GM12872 (cell line): ENCODE data around the gene ARMC6.

Experiments
- CTCF ChIP-seq: IDR thresholded peaks from 3 replicates; pipeline ENCODE4 v1.5.1; 2011; ENCODE audit warnings: low read depth, mild to moderate bottlenecking, low read length, moderate library complexity; ENCODE audit not compliant: insufficient read depth

The ARMC6 gene

DNA sequence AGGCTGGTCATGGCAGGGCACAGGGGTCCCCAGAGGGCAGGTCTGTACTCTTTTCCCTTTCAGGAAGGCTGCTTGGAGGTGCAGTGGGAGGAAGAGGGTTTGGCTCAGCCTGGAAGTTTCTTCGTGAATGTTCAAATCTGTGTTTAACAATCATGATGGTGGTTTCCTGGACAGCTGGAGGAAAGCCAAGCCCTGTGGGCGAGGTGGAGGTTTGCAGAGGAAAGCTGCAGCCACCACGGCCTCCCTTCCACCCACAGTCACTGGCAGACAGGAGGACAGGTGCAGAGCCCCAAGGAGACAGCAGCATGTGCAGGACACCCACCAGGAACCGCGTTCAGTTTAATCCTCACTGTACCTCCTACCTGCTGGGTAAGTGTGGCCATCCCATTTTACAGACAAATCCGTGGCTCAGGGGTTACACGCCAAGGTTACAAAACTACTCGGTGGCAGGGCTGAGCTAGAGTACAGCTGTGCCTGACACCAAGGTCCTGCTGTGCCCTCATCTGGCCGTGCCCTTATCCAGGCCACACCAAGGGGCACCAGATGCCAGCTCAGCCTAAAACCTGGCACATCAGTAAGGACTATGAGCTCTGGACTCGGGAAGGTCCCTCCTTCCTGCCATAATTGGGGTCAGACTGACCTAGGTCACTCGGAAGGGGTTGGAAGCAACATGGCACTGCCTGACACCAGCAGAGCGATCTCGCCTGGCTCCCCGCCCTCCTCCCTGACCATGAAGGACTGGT is 34.2 kb upstream of the ARMC6 start:
- TF ChIP-seq CTCF, result no peak

DNA sequence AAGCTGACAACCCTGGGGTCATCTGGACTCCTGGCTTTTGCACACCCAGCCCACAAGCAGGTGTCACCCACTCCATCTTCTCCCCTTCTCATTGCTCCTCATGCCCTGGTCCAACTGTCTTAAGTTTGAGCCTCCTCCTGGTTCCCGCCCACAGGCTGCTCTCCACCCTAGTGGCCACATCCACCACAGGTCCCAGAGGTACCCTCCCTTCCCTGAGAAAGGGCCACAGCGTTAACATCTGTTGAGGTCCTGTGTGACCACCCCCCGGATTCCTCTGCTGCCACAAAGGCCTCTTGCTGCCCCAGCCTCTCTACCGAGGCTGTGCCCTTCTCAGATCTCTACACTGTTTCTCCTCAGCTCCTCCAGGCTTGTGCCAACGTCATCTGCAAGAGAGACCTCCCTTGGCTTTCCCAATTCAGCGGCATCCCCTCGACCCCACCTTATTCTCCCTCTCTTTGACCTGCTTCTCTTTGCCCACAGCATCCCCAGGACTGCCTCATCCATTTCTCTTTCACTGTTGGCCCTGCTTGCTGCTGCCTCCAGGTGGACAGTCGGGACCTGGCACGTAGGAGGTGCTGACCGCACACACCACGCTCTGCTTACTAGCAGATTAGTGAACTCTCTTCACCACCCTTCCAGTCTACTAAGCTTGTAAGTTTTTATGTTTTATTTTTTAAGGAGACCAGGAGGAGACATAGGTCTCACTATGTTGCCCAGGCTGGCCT is 33.3 kb upstream of the ARMC6 start:
- no peak for TF ChIP-seq CTCF

- TF ChIP-seq CTCF, result no peak
Observed at GRCh38 chr19:19004144-19004543, 29.3 kb upstream of the ARMC6 start.

DNA sequence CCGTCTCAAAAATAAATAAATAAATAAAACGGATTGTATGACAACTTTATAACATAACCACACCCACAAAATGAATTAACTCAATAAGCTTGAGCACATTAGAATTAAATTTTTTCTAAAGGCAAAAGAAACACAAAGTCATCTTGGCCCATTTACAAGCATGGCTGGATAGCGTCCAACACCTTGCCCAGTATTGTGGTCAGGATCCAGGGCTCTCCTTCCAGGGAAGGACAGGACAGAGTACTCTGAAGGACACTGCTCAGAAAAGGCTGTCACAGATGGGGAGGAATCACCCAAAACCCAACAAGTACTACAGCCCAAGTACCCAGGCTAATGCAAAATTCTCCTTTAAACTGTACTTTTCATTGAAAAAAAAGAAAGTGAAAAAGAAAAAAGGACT is 27.2 kb upstream of the ARMC6 start:
- no peak for TF ChIP-seq CTCF

DNA sequence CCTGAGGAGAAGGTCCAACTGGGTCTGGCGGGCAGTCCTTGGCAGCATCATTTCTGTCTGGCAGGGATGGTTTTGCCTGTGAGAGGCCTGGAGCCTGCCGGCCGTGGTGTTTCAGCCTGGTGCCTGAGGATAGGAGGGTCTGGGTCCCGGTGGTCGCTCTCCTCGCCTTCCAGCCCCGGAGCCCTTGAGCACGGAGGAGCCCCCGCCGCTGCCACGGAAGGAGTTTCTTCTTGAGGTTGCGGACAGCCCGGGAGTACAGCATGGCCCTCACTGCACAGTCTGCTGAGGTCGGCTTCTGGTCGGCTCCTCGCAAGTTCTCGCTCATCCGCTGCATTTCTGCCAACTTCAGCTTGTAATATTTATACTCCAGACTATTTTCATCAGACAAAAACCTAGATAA is 23.5 kb upstream of the ARMC6 start:
- TF ChIP-seq CTCF, result no peak

GRCh38 chr19:19010551-19010950 is 22.9 kb upstream of the ARMC6 start:
- no peak for TF ChIP-seq CTCF

DNA sequence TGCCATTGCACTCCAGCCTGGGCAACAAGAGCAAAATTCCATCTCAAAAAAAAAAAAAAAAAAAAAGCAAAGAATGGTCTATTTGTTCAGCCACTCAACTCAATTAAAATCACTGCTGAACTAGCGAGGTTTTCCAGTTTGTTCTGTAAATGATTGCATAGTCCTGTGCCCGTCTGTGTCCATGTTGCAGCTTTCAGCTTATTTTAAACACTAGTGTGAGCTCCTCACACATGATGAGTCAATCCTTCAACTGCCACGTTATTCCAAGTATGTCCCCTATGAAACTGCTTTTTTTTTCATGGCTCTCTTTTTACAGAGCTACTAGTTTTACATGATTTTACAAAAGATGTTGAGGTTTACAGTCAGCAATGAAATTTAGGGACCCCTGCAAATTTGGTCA is 12.3 kb upstream of the ARMC6 start:
- no peak for TF ChIP-seq CTCF
